H1 (cell line): ENCODE data around the gene TAPBPL. TPM values are rescaled to one million over a fixed set of nuclear protein-coding genes. Genes with fewer than 3 reads are reported as not detected.

Source experiments
- NRF1 ChIP-seq: IDR thresholded peaks from 2 replicates; pipeline ENCODE4 v1.6.1; 2011; ENCODE audit warnings: mild to moderate bottlenecking, low read depth, low read length, improper control_type of control experiment
- SAP30 ChIP-seq: fragments of 300-600 bp; sonication (generic); IDR thresholded peaks from 2 replicates; pipeline ENCODE4 v1.7.1; 2012; ENCODE audit warnings: low read length, moderate library complexity, mild to moderate bottlenecking, inconsistent platforms; ENCODE audit not compliant: insufficient read depth, insufficient replicate concordance
- SIN3A ChIP-seq, 2 experiments: IDR thresholded peaks in 1 of 2; conservative IDR thresholded peaks in 1 of 2; 2 replicates each; pipeline ENCODE4 v1.6.1; 2011 to 2012; ENCODE audit warnings: low read length in 2 of 2, improper control_type of control experiment in 1 of 2, low read depth in 1 of 2, mild to moderate bottlenecking in 1 of 2
- TAF7 ChIP-seq: optimal IDR thresholded peaks from 2 replicates; pipeline ENCODE3; 2011; ENCODE audit warnings: low read depth, mild to moderate bottlenecking, inconsistent platforms, low read length, moderate library complexity, borderline replicate concordance
- TBP ChIP-seq: IDR thresholded peaks from 2 replicates; pipeline ENCODE4 v1.6.1; 2011; ENCODE audit warnings: low read depth, low read length, improper control_type of control experiment
- ZNF274 ChIP-seq: IDR thresholded peaks from 2 replicates; pipeline ENCODE4 v1.7.0; 2012; ENCODE audit warnings: low read length, borderline replicate concordance; ENCODE audit errors: extremely low read depth
- polyA plus RNA-seq, 7 experiments: library from polyadenylated mRNA; depleted of rRNA in 3 of 7; stranded (reverse) in 5 of 7; unstranded in 2 of 7; fragments of >200 nt in 5 of 7; fragments of 200-250 nt in 2 of 7; gene quantifications; 1 replicate in 5 of 7; 2 replicates in 1 of 7; 4 replicates in 1 of 7; pipeline versions ENCODE4 v1.2.1 to v1.2.3, GENCODE V29; 2011 to 2013; ENCODE audit warnings: missing spikeins in 2 of 7, mixed read lengths in 2 of 7
- total RNA-seq: library from RNA; stranded (reverse); fragmentation: NEBNext Ultra II Directional; extraction: Animal tissue kit (Norgen Biotek cat#: 25700); gene quantifications from 2 replicates; pipeline ENCODE4 v1.2.1, GENCODE V29; 2021

Gene TAPBPL
- total and polyA plus RNA-seq, 2 of the 8 experiments (the other 6 are each of a cell fraction or from before 2014, with no cell fraction given): 0.61 to 1.5 TPM

GRCh38 chr12:6418796-6419195 lies 33.0 kb upstream of the TAPBPL start (continued):
- TF ChIP-seq SIN3A (conservative IDR thresholded peaks at IDR 0.05 in 1 of 2, IDR thresholded peaks at IDR 0.05 in 1 of 2; ENCODE audit: low read depth in 1 of 2, low read length in 2 of 2) (no peak), SAP30 (no peak), TAF7 (no peak), TBP (no peak), NRF1 (no peak), ZNF274 (no peak)
